ENCODE data around the gene ZCWPW1. TPM values are rescaled to one million over a fixed set of nuclear protein-coding genes. Genes with fewer than 3 reads are reported as not detected.

The ZCWPW1 gene
- total and polyA plus RNA-seq, 2 donors (not counting 1 experiment from before 2014, with no cell fraction given) = 1.1 to 2.8 TPM

DNA sequence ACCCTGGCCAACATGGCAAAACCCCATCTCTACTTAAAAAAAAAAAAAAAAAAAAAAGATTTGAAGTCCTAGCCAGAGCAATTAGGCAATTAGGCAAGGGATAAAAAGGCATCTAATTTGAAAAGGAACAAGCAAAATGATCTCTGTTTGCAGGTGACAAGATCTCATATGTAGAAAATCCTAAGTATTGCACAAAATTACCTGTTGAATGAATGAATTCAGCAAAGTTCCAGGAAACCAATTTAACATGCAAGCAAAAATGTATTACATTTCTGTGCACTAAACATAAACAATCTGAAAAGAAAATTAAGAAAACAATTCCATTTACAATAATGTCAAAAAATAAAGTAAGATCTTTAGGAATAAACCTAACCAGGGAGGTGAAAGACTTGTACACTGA, 65.4 kb downstream of the ZCWPW1 start:
- Histone ChIP-seq H3K27me3 (ENCODE audit: control insufficient read depth, insufficient read depth, low read length) (no peaks in the 10 kb centered on the region), H4K20me1 (ENCODE audit: control insufficient read depth, extremely low read depth, insufficient read depth, low read length) (no peaks in the 10 kb centered on the region), H3K79me2 (ENCODE audit: control insufficient read depth, insufficient read depth, low read length) (no peaks in the 10 kb centered on the region), H3K4me3 (replicated peaks in 1 of 4; ENCODE audit: control extremely low read depth in 1 of 4, insufficient read depth in 1 of 4, low read depth in 3 of 4, low read length in 4 of 4) (no peak overlapping the region), H3K4me2 (ENCODE audit: extremely low read depth, insufficient read depth, low read length) (no peak overlapping the region), H3K9ac (ENCODE audit: insufficient read depth, low read length) (no peak overlapping the region), H2AFZ (ENCODE audit: low read length) (no peak overlapping the region), H3K36me3 (ENCODE audit: control insufficient read depth, insufficient read depth, low read length) (peaks cover 17% of the 10 kb centered on the region), H3K9me3 (ENCODE audit: control insufficient read depth, insufficient read depth, low read depth, low read length) (no peaks in the 10 kb centered on the region), H3K4me1 (ENCODE audit: control insufficient read depth, extremely low read depth, insufficient read depth, low read length) (no peaks in the 10 kb centered on the region), H3K27ac (ENCODE audit: insufficient read depth, low read length) (no peak overlapping the region)
- no peak for DNase-seq (ENCODE audit: low read depth in 2 of 2)
- TF ChIP-seq EZH2 (IDR thresholded peaks at IDR 0.05; ENCODE audit: low read length, missing control alignments) (no peak), CTCF (conservative IDR thresholded peaks at IDR 0.05 in 1 of 2, IDR thresholded peaks at IDR 0.05 in 1 of 2; ENCODE audit: low read depth in 1 of 2, low read length in 2 of 2) (no peak)

DNA sequence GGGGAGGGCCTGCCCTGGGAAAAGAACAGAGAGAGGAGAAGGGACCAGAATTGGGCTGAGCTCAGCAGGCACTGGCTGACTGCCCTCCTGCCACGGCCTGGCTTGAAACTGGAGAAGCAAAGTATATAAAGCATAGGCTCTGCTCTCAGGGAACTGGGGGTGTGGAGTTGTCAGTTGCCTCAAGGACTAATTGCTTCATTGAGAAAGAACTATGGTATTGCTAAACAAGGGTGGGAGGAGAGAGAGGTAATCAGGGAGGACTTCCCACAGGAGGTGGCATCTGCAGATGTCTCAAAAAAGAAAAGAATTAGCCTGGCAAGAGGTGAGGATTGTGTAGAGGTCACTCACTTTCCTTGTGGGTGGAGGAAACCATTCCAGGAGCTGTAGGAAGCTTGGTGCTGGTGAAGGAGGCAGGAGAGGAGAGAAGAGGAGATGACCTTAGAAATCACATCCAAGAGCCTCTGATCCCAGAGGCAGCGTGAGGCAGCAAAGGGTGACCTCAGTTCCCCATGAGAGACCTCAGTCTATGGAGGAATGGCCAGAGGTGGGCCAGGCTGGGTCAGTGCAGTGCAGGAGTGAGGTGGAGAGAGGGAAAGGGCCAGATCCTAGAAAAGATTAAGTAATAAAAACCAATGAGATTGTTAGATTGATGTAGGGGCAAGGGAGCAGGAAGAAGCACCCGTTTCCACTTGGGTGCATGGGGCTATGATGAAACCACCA, 68.2 kb downstream of the ZCWPW1 start:
- Histone ChIP-seq H2AFZ (ENCODE audit: low read length) (no peak overlapping the region), H3K36me3 (ENCODE audit: control insufficient read depth, insufficient read depth, low read length) (peaks cover 23% of the 10 kb centered on the region)
- TF ChIP-seq EZH2 (IDR thresholded peaks at IDR 0.05; ENCODE audit: low read length, missing control alignments) (no peak), CTCF (conservative IDR thresholded peaks at IDR 0.05 in 1 of 2, IDR thresholded peaks at IDR 0.05 in 1 of 2; ENCODE audit: low read depth in 1 of 2, low read length in 2 of 2) (no peak)

DNA sequence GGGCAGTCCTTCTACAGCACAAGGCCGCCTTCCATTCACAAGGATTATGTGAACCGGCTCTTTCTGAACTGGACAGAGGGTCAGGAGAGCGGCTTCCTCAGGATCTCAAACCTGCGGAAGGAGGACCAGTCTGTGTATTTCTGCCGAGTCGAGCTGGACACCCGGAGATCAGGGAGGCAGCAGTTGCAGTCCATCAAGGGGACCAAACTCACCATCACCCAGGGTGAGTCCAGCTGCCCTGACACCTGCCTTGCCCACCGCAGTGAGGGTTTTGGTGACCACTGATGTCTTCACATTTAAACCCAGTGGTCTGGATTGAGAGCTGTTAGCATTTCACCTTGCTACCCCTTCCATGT, 69.7 kb downstream of the ZCWPW1 start:
- no peak overlapping the region for H3K4me2 ChIP-seq (ENCODE audit: extremely low read depth, insufficient read depth, low read length)
- H3K79me2 ChIP-seq (ENCODE audit: control insufficient read depth, insufficient read depth, low read length) = no peaks in the 10 kb centered on the region
- no peaks in the 10 kb centered on the region for H3K27me3 ChIP-seq (ENCODE audit: control insufficient read depth, insufficient read depth, low read length)
- H3K9me3 ChIP-seq (ENCODE audit: control insufficient read depth, insufficient read depth, low read depth, low read length) = no peaks in the 10 kb centered on the region
- no peak overlapping the region for H2AFZ ChIP-seq (ENCODE audit: low read length)
- H3K4me1 ChIP-seq (ENCODE audit: control insufficient read depth, extremely low read depth, insufficient read depth, low read length) = no peaks in the 10 kb centered on the region
- no peak for DNase-seq (ENCODE audit: low read depth in 2 of 2)
- no peak overlapping the region for H3K27ac ChIP-seq (ENCODE audit: insufficient read depth, low read length)
- peaks cover 26% of the 10 kb centered on the region for H3K36me3 ChIP-seq (ENCODE audit: control insufficient read depth, insufficient read depth, low read length)
- TF ChIP-seq EZH2 (IDR thresholded peaks at IDR 0.05; ENCODE audit: low read length, missing control alignments) (no peak), CTCF (conservative IDR thresholded peaks at IDR 0.05 in 1 of 2, IDR thresholded peaks at IDR 0.05 in 1 of 2; ENCODE audit: low read depth in 1 of 2, low read length in 2 of 2) (no peak)
- H4K20me1 ChIP-seq (ENCODE audit: control insufficient read depth, extremely low read depth, insufficient read depth, low read length) = no peaks in the 10 kb centered on the region
- H3K4me3 ChIP-seq (replicated peaks in 1 of 4; ENCODE audit: control extremely low read depth in 1 of 4, insufficient read depth in 1 of 4, low read depth in 3 of 4, low read length in 4 of 4) = no peak overlapping the region
- H3K9ac ChIP-seq (ENCODE audit: insufficient read depth, low read length) = no peak overlapping the region

More for the DNA sequence above, 68.2 kb downstream of the ZCWPW1 start:
- Histone ChIP-seq H3K79me2 (ENCODE audit: control insufficient read depth, insufficient read depth, low read length) (no peaks in the 10 kb centered on the region), H3K9me3 (ENCODE audit: control insufficient read depth, insufficient read depth, low read depth, low read length) (no peaks in the 10 kb centered on the region), H3K9ac (ENCODE audit: insufficient read depth, low read length) (no peak overlapping the region), H3K27ac (ENCODE audit: insufficient read depth, low read length) (no peak overlapping the region), H4K20me1 (ENCODE audit: control insufficient read depth, extremely low read depth, insufficient read depth, low read length) (no peaks in the 10 kb centered on the region), H3K4me1 (ENCODE audit: control insufficient read depth, extremely low read depth, insufficient read depth, low read length) (no peaks in the 10 kb centered on the region), H3K4me2 (ENCODE audit: extremely low read depth, insufficient read depth, low read length) (no peak overlapping the region), H3K27me3 (ENCODE audit: control insufficient read depth, insufficient read depth, low read length) (no peaks in the 10 kb centered on the region), H3K4me3 (replicated peaks in 1 of 4; ENCODE audit: control extremely low read depth in 1 of 4, insufficient read depth in 1 of 4, low read depth in 3 of 4, low read length in 4 of 4) (no peak overlapping the region)
- DNase-seq (ENCODE audit: low read depth in 2 of 2) = no peak
